ENCODE measurements around the gene SFMBT2. TPM values are rescaled to one million over a fixed set of nuclear protein-coding genes. Genes with fewer than 3 reads are reported as not detected.
"Not testable (repeated sequence)": the region's sequence is repeated elsewhere in the genome, so short reads cannot be mapped to it uniquely, and the experiment has no call there.

Gene SFMBT2
- total and polyA plus RNA-seq, 2 donors: 5.0 to 30.9 TPM

- Histone ChIP-seq H3K4me1 (ENCODE audit: insufficient read depth) (no peaks in the 10 kb centered on the region), H3K4me3 (ENCODE audit: low read depth, low read length) (no peak overlapping the region), H3K27ac (ENCODE audit: low read depth) (no peak overlapping the region), H3K36me3 (ENCODE audit: insufficient read depth) (no peaks in the 10 kb centered on the region)
- 99% methylated on average over 7 of the region's 7 CpGs for WGBS
- no peak for DNase-seq (ENCODE audit: extremely low spot score)
Observed at GRCh38 chr10:7308826-7309225, 102.0 kb downstream of the SFMBT2 start.

GRCh38 chr10:7306616-7307015 is 104.2 kb downstream of the SFMBT2 start:
- DNase-seq (ENCODE audit: extremely low spot score): no peak
- no peak overlapping the region for H3K27ac ChIP-seq (ENCODE audit: low read depth)
- H3K4me1 ChIP-seq (ENCODE audit: insufficient read depth): no peaks in the 10 kb centered on the region
- H3K4me3 ChIP-seq (ENCODE audit: low read depth, low read length): no peak overlapping the region
- H3K36me3 ChIP-seq (ENCODE audit: insufficient read depth): no peaks in the 10 kb centered on the region

- Histone ChIP-seq H3K4me3 (ENCODE audit: low read depth, low read length) (no peak overlapping the region), H3K4me1 (ENCODE audit: insufficient read depth) (no peaks in the 10 kb centered on the region), H3K36me3 (ENCODE audit: insufficient read depth) (no peaks in the 10 kb centered on the region), H3K27ac (ENCODE audit: low read depth) (no peak overlapping the region)
- 65% methylated on average over 9 of the region's 9 CpGs for WGBS
- no peak for DNase-seq (ENCODE audit: extremely low spot score)
Observed at GRCh38 chr10:7306147-7306546, 104.7 kb downstream of the SFMBT2 start.

- Histone ChIP-seq H3K4me3 (ENCODE audit: low read depth, low read length) (no peak overlapping the region), H3K27ac (ENCODE audit: low read depth) (no peak overlapping the region), H3K36me3 (ENCODE audit: insufficient read depth) (no peaks in the 10 kb centered on the region), H3K4me1 (ENCODE audit: insufficient read depth) (no peaks in the 10 kb centered on the region)
- WGBS: 94% methylated on average over 6 of the region's 6 CpGs
- no peak for DNase-seq (ENCODE audit: extremely low spot score)
Observed at GRCh38 chr10:7305053-7305452, 105.8 kb downstream of the SFMBT2 start.

- no peak overlapping the region for H3K27ac ChIP-seq (ENCODE audit: low read depth)
- no peaks in the 10 kb centered on the region for H3K4me1 ChIP-seq (ENCODE audit: insufficient read depth)
- no peaks in the 10 kb centered on the region for H3K36me3 ChIP-seq (ENCODE audit: insufficient read depth)
- 96% methylated on average over 4 of the region's 4 CpGs for WGBS
- H3K4me3 ChIP-seq (ENCODE audit: low read depth, low read length): no peak overlapping the region
- DNase-seq (ENCODE audit: extremely low spot score): no peak
Observed at GRCh38 chr10:7304110-7304509, 106.7 kb downstream of the SFMBT2 start.

- Histone ChIP-seq H3K36me3 (ENCODE audit: insufficient read depth) (no peaks in the 10 kb centered on the region), H3K4me3 (ENCODE audit: low read depth, low read length) (no peak overlapping the region), H3K4me1 (ENCODE audit: insufficient read depth) (no peaks in the 10 kb centered on the region), H3K27ac (ENCODE audit: low read depth) (no peak overlapping the region)
- no peak for DNase-seq (ENCODE audit: extremely low spot score)
- 12% methylated on average over 2 of the region's 2 CpGs for WGBS
Observed at GRCh38 chr10:7302930-7303557, 107.8 kb downstream of the SFMBT2 start.

GRCh38 chr10:7302392-7302906 is 108.4 kb downstream of the SFMBT2 start:
- Histone ChIP-seq H3K36me3 (ENCODE audit: insufficient read depth) (no peaks in the 10 kb centered on the region), H3K27ac (ENCODE audit: low read depth) (no peak overlapping the region), H3K4me1 (ENCODE audit: insufficient read depth) (no peaks in the 10 kb centered on the region), H3K4me3 (ENCODE audit: low read depth, low read length) (no peak overlapping the region)
- 34% methylated on average over 4 of the region's 4 CpGs for WGBS
- peak; percentile 62 for DNase-seq (ENCODE audit: extremely low spot score)

GRCh38 chr10:7301006-7301778 is 109.6 kb downstream of the SFMBT2 start:
- H3K4me3 ChIP-seq (ENCODE audit: low read depth, low read length): no peak overlapping the region

GRCh38 chr10:7300384-7300971 is 110.4 kb downstream of the SFMBT2 start:
- no peaks in the 10 kb centered on the region for H3K36me3 ChIP-seq (ENCODE audit: insufficient read depth)
- no peak overlapping the region for H3K27ac ChIP-seq (ENCODE audit: low read depth)
- H3K4me3 ChIP-seq (ENCODE audit: low read depth, low read length): no peak overlapping the region
- DNase-seq (ENCODE audit: extremely low spot score): peak; percentile 67
- no peaks in the 10 kb centered on the region for H3K4me1 ChIP-seq (ENCODE audit: insufficient read depth)
- 20% methylated on average over 5 of the region's 5 CpGs for WGBS

More at GRCh38 chr10:7301006-7301778, 109.6 kb downstream of the SFMBT2 start:
- Histone ChIP-seq H3K27ac (ENCODE audit: low read depth) (no peak overlapping the region), H3K4me1 (ENCODE audit: insufficient read depth) (no peaks in the 10 kb centered on the region), H3K36me3 (ENCODE audit: insufficient read depth) (no peaks in the 10 kb centered on the region)
- 60% methylated on average over 21 of the region's 21 CpGs for WGBS
- DNase-seq (ENCODE audit: extremely low spot score): no peak

GRCh38 chr10:7299601-7300325 is 111.1 kb downstream of the SFMBT2 start:
- WGBS: 87% methylated on average over 7 of the region's 7 CpGs
- not testable (repeated sequence) for H3K4me1 ChIP-seq (ENCODE audit: insufficient read depth); H3K27ac ChIP-seq (ENCODE audit: low read depth)

GRCh38 chr10:7298495-7298894 is 112.3 kb downstream of the SFMBT2 start:
- no peak overlapping the region for H3K4me3 ChIP-seq (ENCODE audit: low read depth, low read length)
- 90% methylated on average over 7 of the region's 7 CpGs for WGBS
- H3K27ac ChIP-seq (ENCODE audit: low read depth): no peak overlapping the region
- no peaks in the 10 kb centered on the region for H3K4me1 ChIP-seq (ENCODE audit: insufficient read depth)
- no peaks in the 10 kb centered on the region for H3K36me3 ChIP-seq (ENCODE audit: insufficient read depth)
- DNase-seq (ENCODE audit: extremely low spot score): no peak

More at GRCh38 chr10:7299601-7300325, 111.1 kb downstream of the SFMBT2 start:
- H3K4me3 ChIP-seq (ENCODE audit: low read depth, low read length); H3K36me3 ChIP-seq (ENCODE audit: insufficient read depth); DNase-seq (ENCODE audit: extremely low spot score): not testable (repeated sequence)

- Histone ChIP-seq H3K27ac (ENCODE audit: low read depth) (no peak overlapping the region), H3K4me1 (ENCODE audit: insufficient read depth) (no peaks in the 10 kb centered on the region), H3K4me3 (ENCODE audit: low read depth, low read length) (no peak overlapping the region), H3K36me3 (ENCODE audit: insufficient read depth) (no peaks in the 10 kb centered on the region)
- WGBS: 92% methylated on average over 1 of the region's 1 CpG
- no peak for DNase-seq (ENCODE audit: extremely low spot score)
Observed at GRCh38 chr10:7297094-7297493, 113.7 kb downstream of the SFMBT2 start.

- H3K36me3 ChIP-seq (ENCODE audit: insufficient read depth): no peaks in the 10 kb centered on the region
- WGBS: 94% methylated on average over 7 of the region's 7 CpGs
- H3K27ac ChIP-seq (ENCODE audit: low read depth): no peak overlapping the region
- no peak overlapping the region for H3K4me3 ChIP-seq (ENCODE audit: low read depth, low read length)
- DNase-seq (ENCODE audit: extremely low spot score): no peak
- no peaks in the 10 kb centered on the region for H3K4me1 ChIP-seq (ENCODE audit: insufficient read depth)
Observed at GRCh38 chr10:7296648-7297047, 114.2 kb downstream of the SFMBT2 start.
